PFSK-1 (cell line): ENCODE measurements around the gene ZNF22.

Experiments used
- POLR2AphosphoS5 ChIP-seq: IDR thresholded peaks from 2 replicates; pipeline ENCODE4 v1.6.1; 2012; ENCODE audit warnings: low read depth, mild to moderate bottlenecking, control low read depth, low read length, moderate library complexity
- REST ChIP-seq, 2 experiments: IDR thresholded peaks; 2 replicates each; pipeline versions ENCODE4 v1.6.1 to v1.8.0; 2011 to 2012; ENCODE audit warnings: low read depth in 2 of 2, low read length in 2 of 2, control low read depth in 1 of 2, inconsistent platforms in 1 of 2, mild to moderate bottlenecking in 1 of 2, moderate library complexity in 1 of 2; ENCODE audit not compliant: insufficient read depth in 1 of 2
- SIN3A ChIP-seq: IDR thresholded peaks from 2 replicates; pipeline ENCODE4 v1.6.1; 2012; ENCODE audit warnings: mild to moderate bottlenecking, low read length, moderate library complexity, borderline replicate concordance; ENCODE audit not compliant: insufficient read depth
- TAF1 ChIP-seq: IDR thresholded peaks from 2 replicates; pipeline ENCODE4 v1.6.1; 2012; ENCODE audit warnings: low read length, control low read depth, borderline replicate concordance; ENCODE audit not compliant: insufficient read depth

- TF ChIP-seq REST (IDR thresholded peaks at IDR 0.05; ENCODE audit: insufficient read depth in 1 of 2, low read depth in 2 of 2, low read length in 2 of 2): no peak
- TF ChIP-seq POLR2AphosphoS5: peak; percentile 88
- TF ChIP-seq TAF1: no peak
- TF ChIP-seq SIN3A: no peak
These were observed 41.3 kb upstream of the ZNF22 start, which contains the start of gene RASSF4 for GRCh38 chr10:44959247-44960087.
